HepG2 (cell line): ENCODE measurements around the gene S100A10. TPM values are rescaled to one million over a fixed set of nuclear protein-coding genes. Genes with fewer than 3 reads are reported as not detected.

ENCODE experiments used
- CAMTA2 ChIP-seq: sonication (generic); formaldehyde crosslinking; IDR thresholded peaks from 2 replicates; pipeline ENCODE4 v1.4.0; 2020; ENCODE audit warnings: mild to moderate bottlenecking, missing genetic modification reagents, borderline replicate concordance
- CHD2 ChIP-seq: IDR thresholded peaks from 2 replicates; pipeline ENCODE4 v1.6.1; 2011; ENCODE audit warnings: low read depth, low read length, improper control_type of control experiment
- CHD4 ChIP-seq: fragments of 200-600 bp; sonication (generic); IDR thresholded peaks from 2 replicates; pipeline ENCODE4 v1.7.0; 2017; ENCODE audit warnings: mild to moderate bottlenecking, low read length, borderline replicate concordance
- GATAD2A ChIP-seq: IDR thresholded peaks from 2 replicates; pipeline ENCODE4 v1.6.1; 2016
- KLF15 ChIP-seq: sonication (generic); formaldehyde crosslinking; IDR thresholded peaks from 2 replicates; pipeline ENCODE4 v1.8.1; 2023; ENCODE audit warnings: borderline replicate concordance, mild to moderate bottlenecking, inconsistent platforms, missing genetic modification reagents, mixed read lengths
- SYNCRIP ChIP-seq: fragments of 200-400 bp; formaldehyde crosslinking; IDR thresholded peaks from 2 replicates; pipeline ENCODE4 v1.6.1; 2018; ENCODE audit warnings: mild to moderate bottlenecking, low read depth, low read length; ENCODE audit not compliant: insufficient read depth
- ZBTB3 ChIP-seq: sonication (generic); formaldehyde crosslinking; IDR thresholded peaks from 2 replicates; pipeline ENCODE4 v1.4.0; 2020; ENCODE audit warnings: low read depth, mild to moderate bottlenecking, moderate library complexity, missing genetic modification reagents, borderline replicate concordance
- ZFP37 ChIP-seq: sonication (generic); formaldehyde crosslinking; IDR thresholded peaks from 2 replicates; pipeline ENCODE4 v1.4.0; 2020; ENCODE audit warnings: missing genetic modification reagents, borderline replicate concordance
- ZIK1 ChIP-seq: sonication (generic); formaldehyde crosslinking; IDR thresholded peaks from 2 replicates; pipeline ENCODE4 v1.5.0; 2020; ENCODE audit warnings: mild to moderate bottlenecking, low read depth, missing genetic modification reagents, borderline replicate concordance
- ZNF850 ChIP-seq: sonication (generic); formaldehyde crosslinking; conservative IDR thresholded peaks from 2 replicates; pipeline ENCODE4 v1.9.0; 2021; ENCODE audit warnings: mild to moderate bottlenecking, missing genetic modification reagents
- polyA plus RNA-seq, 8 experiments: library from polyadenylated mRNA; depleted of rRNA in 3 of 8; stranded (reverse) in 7 of 8; unstranded in 1 of 8; fragments of >200 nt; fragmentation: Illumina TruSeq in 4 of 8; extraction: Trizol in 4 of 8; gene quantifications; 2 replicates each; pipeline versions ENCODE4 v1.2.1 to v1.2.3, GENCODE V29; 2011 to 2016; ENCODE audit warnings: low read depth in 4 of 8, missing spikeins in 1 of 8, mixed read lengths in 1 of 8; ENCODE audit not compliant: insufficient read depth in 1 of 8
- total RNA-seq, 5 experiments: library from RNA; depleted of rRNA; stranded (reverse); fragments of >200 nt; fragmentation: Illumina TruSeq; extraction: Trizol; gene quantifications; 2 replicates each; pipeline ENCODE4 v1.2.3, GENCODE V29; 2016; ENCODE audit warnings: low read depth in 1 of 5
- TF ChIP-seq, protein P1 (sequence below): sonication (generic); formaldehyde crosslinking; IDR thresholded peaks from one replicate; pipeline ENCODE4 v1.5.1; 2020; ENCODE audit warnings: mild to moderate bottlenecking, missing genetic modification reagents; ENCODE audit errors: not compliant biosample characterization
- TF ChIP-seq, protein P2 (sequence below): IDR thresholded peaks from 2 replicates; pipeline ENCODE4 v1.6.1; 2012; ENCODE audit warnings: low read length, improper control_type of control experiment
- TF ChIP-seq, protein P3 (sequence below): IDR thresholded peaks from 2 replicates; pipeline ENCODE4 v1.6.1; 2018; ENCODE audit warnings: missing genetic modification reagents, mild to moderate bottlenecking, missing compliant biosample characterization

Gene S100A10
- total and polyA plus RNA-seq, 2 of the 13 experiments (the other 11 are each of a cell fraction or from before 2014, with no cell fraction given): 16.8 to 28.7 TPM

DNA sequence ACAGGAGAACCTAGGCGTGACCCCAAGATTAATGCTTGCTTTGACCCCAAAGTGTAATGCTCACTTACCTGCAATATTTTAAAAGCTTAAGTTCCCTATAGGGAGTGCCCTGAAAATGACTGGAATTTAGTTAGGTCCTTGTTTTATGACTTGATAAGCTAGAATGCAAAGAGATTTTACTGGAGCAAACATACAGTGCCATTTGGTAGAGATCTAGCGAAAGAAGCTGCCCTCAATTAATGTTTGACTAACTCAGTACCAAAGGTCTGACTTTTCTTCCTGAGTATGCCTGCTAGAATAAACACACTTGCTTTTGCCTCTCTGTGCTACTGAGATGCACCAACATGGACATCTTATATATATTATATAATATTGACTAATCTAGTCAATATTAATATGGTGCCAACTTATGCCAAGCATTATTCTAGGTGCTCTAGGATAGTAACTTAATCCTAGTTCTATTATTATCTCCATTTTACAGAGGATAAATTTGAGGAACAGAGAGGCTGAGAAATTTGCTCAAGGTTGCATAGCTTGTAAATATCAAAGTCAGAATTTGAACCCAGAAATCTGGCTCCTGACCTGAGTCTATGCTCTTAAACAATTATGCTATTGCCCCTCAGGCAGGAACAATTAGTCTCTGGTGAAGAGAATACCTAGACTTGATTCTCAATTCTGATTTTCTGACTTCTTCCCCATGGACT lies 18.2 kb downstream of the S100A10 start (continued):
- TF ChIP-seq, protein P1, sequence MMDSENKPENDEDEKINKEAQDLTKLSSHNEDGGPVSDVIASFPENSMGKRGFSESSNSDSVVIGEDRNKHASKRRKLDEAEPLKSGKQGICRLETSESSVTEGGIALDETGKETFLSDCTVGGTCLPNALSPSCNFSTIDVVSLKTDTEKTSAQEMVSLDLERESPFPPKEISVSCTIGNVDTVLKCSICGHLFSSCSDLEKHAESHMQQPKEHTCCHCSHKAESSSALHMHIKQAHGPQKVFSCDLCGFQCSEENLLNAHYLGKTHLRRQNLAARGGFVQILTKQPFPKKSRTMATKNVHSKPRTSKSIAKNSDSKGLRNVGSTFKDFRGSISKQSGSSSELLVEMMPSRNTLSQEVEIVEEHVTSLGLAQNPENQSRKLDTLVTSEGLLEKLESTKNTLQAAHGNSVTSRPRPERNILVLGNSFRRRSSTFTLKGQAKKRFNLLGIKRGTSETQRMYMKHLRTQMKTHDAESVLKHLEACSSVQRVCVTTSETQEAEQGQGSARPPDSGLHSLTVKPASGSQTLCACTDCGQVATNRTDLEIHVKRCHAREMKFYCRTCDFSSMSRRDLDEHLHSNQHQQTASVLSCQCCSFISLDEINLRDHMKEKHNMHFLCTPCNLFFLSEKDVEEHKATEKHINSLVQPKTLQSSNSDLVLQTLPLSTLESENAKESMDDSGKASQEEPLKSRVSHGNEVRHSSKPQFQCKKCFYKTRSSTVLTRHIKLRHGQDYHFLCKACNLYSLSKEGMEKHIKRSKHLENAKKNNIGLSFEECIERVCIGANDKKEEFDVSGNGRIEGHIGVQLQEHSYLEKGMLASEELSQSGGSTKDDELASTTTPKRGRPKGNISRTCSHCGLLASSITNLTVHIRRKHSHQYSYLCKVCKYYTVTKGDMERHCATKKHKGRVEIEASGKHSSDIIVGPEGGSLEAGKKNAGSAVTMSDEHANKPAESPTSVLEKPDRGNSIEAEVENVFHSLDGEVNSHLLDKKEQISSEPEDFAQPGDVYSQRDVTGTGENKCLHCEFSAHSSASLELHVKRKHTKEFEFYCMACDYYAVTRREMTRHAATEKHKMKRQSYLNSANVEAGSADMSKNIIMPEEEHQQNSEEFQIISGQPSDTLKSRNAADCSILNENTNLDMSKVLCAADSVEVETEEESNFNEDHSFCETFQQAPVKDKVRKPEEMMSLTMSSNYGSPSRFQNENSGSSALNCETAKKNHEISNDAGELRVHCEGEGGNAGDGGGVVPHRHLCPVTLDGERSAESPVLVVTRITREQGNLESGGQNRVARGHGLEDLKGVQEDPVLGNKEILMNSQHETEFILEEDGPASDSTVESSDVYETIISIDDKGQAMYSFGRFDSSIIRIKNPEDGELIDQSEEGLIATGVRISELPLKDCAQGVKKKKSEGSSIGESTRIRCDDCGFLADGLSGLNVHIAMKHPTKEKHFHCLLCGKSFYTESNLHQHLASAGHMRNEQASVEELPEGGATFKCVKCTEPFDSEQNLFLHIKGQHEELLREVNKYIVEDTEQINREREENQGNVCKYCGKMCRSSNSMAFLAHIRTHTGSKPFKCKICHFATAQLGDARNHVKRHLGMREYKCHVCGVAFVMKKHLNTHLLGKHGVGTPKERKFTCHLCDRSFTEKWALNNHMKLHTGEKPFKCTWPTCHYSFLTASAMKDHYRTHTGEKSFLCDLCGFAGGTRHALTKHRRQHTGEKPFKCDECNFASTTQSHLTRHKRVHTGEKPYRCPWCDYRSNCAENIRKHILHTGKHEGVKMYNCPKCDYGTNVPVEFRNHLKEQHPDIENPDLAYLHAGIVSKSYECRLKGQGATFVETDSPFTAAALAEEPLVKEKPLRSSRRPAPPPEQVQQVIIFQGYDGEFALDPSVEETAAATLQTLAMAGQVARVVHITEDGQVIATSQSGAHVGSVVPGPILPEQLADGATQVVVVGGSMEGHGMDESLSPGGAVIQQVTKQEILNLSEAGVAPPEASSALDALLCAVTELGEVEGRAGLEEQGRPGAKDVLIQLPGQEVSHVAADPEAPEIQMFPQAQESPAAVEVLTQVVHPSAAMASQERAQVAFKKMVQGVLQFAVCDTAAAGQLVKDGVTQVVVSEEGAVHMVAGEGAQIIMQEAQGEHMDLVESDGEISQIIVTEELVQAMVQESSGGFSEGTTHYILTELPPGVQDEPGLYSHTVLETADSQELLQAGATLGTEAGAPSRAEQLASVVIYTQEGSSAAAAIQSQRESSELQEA (CRISPR knock-in tag): no peak
- TF ChIP-seq, protein P2, sequence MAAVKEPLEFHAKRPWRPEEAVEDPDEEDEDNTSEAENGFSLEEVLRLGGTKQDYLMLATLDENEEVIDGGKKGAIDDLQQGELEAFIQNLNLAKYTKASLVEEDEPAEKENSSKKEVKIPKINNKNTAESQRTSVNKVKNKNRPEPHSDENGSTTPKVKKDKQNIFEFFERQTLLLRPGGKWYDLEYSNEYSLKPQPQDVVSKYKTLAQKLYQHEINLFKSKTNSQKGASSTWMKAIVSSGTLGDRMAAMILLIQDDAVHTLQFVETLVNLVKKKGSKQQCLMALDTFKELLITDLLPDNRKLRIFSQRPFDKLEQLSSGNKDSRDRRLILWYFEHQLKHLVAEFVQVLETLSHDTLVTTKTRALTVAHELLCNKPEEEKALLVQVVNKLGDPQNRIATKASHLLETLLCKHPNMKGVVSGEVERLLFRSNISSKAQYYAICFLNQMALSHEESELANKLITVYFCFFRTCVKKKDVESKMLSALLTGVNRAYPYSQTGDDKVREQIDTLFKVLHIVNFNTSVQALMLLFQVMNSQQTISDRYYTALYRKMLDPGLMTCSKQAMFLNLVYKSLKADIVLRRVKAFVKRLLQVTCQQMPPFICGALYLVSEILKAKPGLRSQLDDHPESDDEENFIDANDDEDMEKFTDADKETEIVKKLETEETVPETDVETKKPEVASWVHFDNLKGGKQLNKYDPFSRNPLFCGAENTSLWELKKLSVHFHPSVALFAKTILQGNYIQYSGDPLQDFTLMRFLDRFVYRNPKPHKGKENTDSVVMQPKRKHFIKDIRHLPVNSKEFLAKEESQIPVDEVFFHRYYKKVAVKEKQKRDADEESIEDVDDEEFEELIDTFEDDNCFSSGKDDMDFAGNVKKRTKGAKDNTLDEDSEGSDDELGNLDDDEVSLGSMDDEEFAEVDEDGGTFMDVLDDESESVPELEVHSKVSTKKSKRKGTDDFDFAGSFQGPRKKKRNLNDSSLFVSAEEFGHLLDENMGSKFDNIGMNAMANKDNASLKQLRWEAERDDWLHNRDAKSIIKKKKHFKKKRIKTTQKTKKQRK: no peak
- TF ChIP-seq SYNCRIP: no peak
- TF ChIP-seq ZBTB3 (CRISPR knock-in tag): no peak
- no peak for TF ChIP-seq ZIK1 (CRISPR knock-in tag)
- TF ChIP-seq, protein P3, sequence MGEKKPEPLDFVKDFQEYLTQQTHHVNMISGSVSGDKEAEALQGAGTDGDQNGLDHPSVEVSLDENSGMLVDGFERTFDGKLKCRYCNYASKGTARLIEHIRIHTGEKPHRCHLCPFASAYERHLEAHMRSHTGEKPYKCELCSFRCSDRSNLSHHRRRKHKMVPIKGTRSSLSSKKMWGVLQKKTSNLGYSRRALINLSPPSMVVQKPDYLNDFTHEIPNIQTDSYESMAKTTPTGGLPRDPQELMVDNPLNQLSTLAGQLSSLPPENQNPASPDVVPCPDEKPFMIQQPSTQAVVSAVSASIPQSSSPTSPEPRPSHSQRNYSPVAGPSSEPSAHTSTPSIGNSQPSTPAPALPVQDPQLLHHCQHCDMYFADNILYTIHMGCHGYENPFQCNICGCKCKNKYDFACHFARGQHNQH (CRISPR knock-in tag): 0 out of 2 replicates have a peak, but pooled peaks have one; percentile 22
- TF ChIP-seq ZFP37 (CRISPR knock-in tag): no peak
- TF ChIP-seq CHD4: no peak
- TF ChIP-seq CAMTA2 (CRISPR knock-in tag): no peak
- no peak for TF ChIP-seq KLF15
- TF ChIP-seq CHD2: no peak
- TF ChIP-seq GATAD2A (CRISPR knock-in tag): peak; percentile 45
- no peak for TF ChIP-seq ZNF850 (CRISPR knock-in tag)
